Measurements from ENCODE around the gene SLC35D1.
A peak's percentile ranks its signal among the peaks of the same experiment; 100 is the strongest.
"Not testable (repeated sequence)": the region's sequence is repeated elsewhere in the genome, so short reads cannot be mapped to it uniquely, and the experiment has no call there.

The SLC35D1 gene

DNA sequence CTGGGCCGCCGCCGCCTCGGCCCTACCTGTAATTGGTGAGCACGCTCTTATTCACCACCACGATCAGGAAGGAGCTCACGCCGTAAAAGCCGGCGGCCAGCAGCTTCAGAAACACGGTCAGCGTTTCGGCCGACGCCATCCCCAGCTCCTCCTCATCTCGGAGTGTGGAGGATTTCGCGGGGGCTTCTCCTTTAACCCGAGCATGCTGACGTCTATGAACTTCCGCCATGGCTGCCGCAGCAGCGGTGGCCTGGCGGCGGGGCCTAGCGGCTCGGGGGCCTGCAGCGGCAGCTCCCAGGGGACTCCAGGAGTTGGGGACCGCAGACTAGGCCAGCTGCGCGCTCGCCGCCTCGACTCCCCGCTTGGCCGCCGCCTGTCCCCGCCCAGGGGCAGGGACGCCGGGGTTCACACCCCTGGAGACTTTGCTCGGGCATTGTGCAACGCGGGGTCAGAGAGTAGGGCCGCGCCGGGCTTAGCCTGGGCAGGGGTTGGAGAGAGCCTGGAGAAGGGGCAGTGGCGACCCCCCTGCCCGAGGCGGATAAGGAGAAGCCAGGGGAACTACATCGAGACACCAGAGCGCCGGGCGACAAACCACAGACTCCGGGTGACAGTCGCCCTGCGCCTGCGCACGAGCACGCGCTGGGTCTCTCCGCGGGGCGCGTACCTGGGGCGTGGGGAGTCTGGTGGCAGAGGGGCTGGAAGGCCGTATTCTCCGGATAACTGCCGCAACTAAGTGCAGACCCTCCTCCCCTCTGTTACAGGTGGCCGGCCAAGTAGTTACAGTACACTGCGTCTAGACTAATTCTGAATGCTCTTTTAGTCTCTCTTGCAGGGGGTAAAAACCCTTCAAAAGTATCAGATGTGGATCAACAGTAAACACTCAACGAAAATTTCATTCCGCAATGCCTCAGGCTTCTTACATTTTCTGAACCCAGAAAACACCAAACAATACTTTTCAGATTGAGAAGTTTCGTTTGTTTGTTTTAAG lies at the start of gene SLC35D1:
SLC35D1 (minus strand) TSS at position 364 of the 988 bp plus-strand sequence; CDS start at position 229, 135 bp downstream.
- peaks cover 12% of the 10 kb centered on the region for H3K36me3 Mint-ChIP-seq (ENCODE audit: insufficient read depth)
- peak within 1 kb of the TSS; percentile 96 for H3K27ac Mint-ChIP-seq (ENCODE audit: low read depth)
- H3K4me3 Mint-ChIP-seq = peak within 1 kb of the TSS; percentile 76
- H3K27me3 Mint-ChIP-seq = no peaks in the 10 kb centered on the region
- peaks cover 24% of the 10 kb centered on the region for H3K4me1 Mint-ChIP-seq
- ATAC-seq (replicated peaks; ENCODE audit: extremely low read depth, poor library complexity, severe bottlenecking) (peak; percentile 82), DNase-seq (ENCODE audit: low spot score in 2 of 2) (peak; percentile 58 to 65)
- H3K9me3 Mint-ChIP-seq = no peaks in the 10 kb centered on the region

GRCh38 chr1:67103548-67103947 lies 49.6 kb upstream of the SLC35D1 start:
- no peak overlapping the region for H3K4me3 Mint-ChIP-seq
- no peak for ATAC-seq (replicated peaks; ENCODE audit: extremely low read depth, poor library complexity, severe bottlenecking)
- H3K36me3 Mint-ChIP-seq (ENCODE audit: insufficient read depth) = no peaks in the 10 kb centered on the region
- no peaks in the 10 kb centered on the region for H3K4me1 Mint-ChIP-seq
- no peak for DNase-seq (ENCODE audit: low spot score in 2 of 2)
- peaks cover 44% of the 10 kb centered on the region for H3K27me3 Mint-ChIP-seq
- no peaks in the 10 kb centered on the region for H3K9me3 Mint-ChIP-seq
- no peak overlapping the region for H3K27ac Mint-ChIP-seq (ENCODE audit: low read depth)

- Mint-ChIP-seq H3K27ac (ENCODE audit: low read depth) (no peak overlapping the region), H3K36me3 (ENCODE audit: insufficient read depth) (no peaks in the 10 kb centered on the region), H3K4me1 (no peaks in the 10 kb centered on the region), H3K27me3 (peaks cover 40% of the 10 kb centered on the region), H3K9me3 (no peaks in the 10 kb centered on the region), H3K4me3 (no peak overlapping the region)
- no peak for DNase-seq (ENCODE audit: low spot score in 2 of 2)
- ATAC-seq (replicated peaks; ENCODE audit: extremely low read depth, poor library complexity, severe bottlenecking) = no peak
These were observed 46.9 kb upstream of the SLC35D1 start for GRCh38 chr1:67100833-67101232.

- Mint-ChIP-seq H3K4me1 (no peaks in the 10 kb centered on the region), H3K4me3 (no peak overlapping the region), H3K36me3 (ENCODE audit: insufficient read depth) (no peaks in the 10 kb centered on the region), H3K27ac (ENCODE audit: low read depth) (no peak overlapping the region), H3K9me3 (no peaks in the 10 kb centered on the region), H3K27me3 (peaks cover 42% of the 10 kb centered on the region)
- DNase-seq (ENCODE audit: low spot score in 2 of 2) = no peak
- no peak for ATAC-seq (replicated peaks; ENCODE audit: extremely low read depth, poor library complexity, severe bottlenecking)
These were observed 43.4 kb upstream of the SLC35D1 start for GRCh38 chr1:67097305-67097704.

GRCh38 chr1:67094191-67094590 lies 40.2 kb upstream of the SLC35D1 start:
- H3K27ac Mint-ChIP-seq (ENCODE audit: low read depth) = no peak overlapping the region
- no peak overlapping the region for H3K4me3 Mint-ChIP-seq
- no peaks in the 10 kb centered on the region for H3K36me3 Mint-ChIP-seq (ENCODE audit: insufficient read depth)
- H3K27me3 Mint-ChIP-seq = peaks cover 46% of the 10 kb centered on the region
- H3K4me1 Mint-ChIP-seq = no peaks in the 10 kb centered on the region
- no peaks in the 10 kb centered on the region for H3K9me3 Mint-ChIP-seq
- no peak for ATAC-seq (replicated peaks; ENCODE audit: extremely low read depth, poor library complexity, severe bottlenecking)
- no peak for DNase-seq (ENCODE audit: low spot score in 2 of 2)

- Mint-ChIP-seq H3K9me3 (no peaks in the 10 kb centered on the region), H3K4me3 (no peak overlapping the region), H3K36me3 (ENCODE audit: insufficient read depth) (peaks cover 1% of the 10 kb centered on the region), H3K27me3 (peaks cover 45% of the 10 kb centered on the region), H3K4me1 (no peaks in the 10 kb centered on the region), H3K27ac (ENCODE audit: low read depth) (no peak overlapping the region)
- DNase-seq (ENCODE audit: low spot score in 2 of 2) (no peak), ATAC-seq (replicated peaks; ENCODE audit: extremely low read depth, poor library complexity, severe bottlenecking) (no peak)
These were observed 35.8 kb upstream of the SLC35D1 start for GRCh38 chr1:67089685-67090208.

- Mint-ChIP-seq H3K27me3 (peaks cover 43% of the 10 kb centered on the region), H3K9me3 (no peaks in the 10 kb centered on the region), H3K27ac (ENCODE audit: low read depth) (no peak overlapping the region), H3K36me3 (ENCODE audit: insufficient read depth) (peaks cover 2% of the 10 kb centered on the region), H3K4me1 (no peaks in the 10 kb centered on the region), H3K4me3 (no peak overlapping the region)
- DNase-seq (ENCODE audit: low spot score in 2 of 2) (no peak), ATAC-seq (replicated peaks; ENCODE audit: extremely low read depth, poor library complexity, severe bottlenecking) (no peak)
These were observed 34.5 kb upstream of the SLC35D1 start for GRCh38 chr1:67088440-67088839.

GRCh38 chr1:67085326-67085725 lies 31.4 kb upstream of the SLC35D1 start:
- no peak overlapping the region for H3K4me3 Mint-ChIP-seq
- ATAC-seq (replicated peaks; ENCODE audit: extremely low read depth, poor library complexity, severe bottlenecking) (no peak), DNase-seq (ENCODE audit: low spot score in 2 of 2) (no peak)
- peaks cover 2% of the 10 kb centered on the region for H3K36me3 Mint-ChIP-seq (ENCODE audit: insufficient read depth)
- H3K27ac Mint-ChIP-seq (ENCODE audit: low read depth) = no peak overlapping the region
- no peaks in the 10 kb centered on the region for H3K9me3 Mint-ChIP-seq
- peaks cover 20% of the 10 kb centered on the region for H3K27me3 Mint-ChIP-seq
- H3K4me1 Mint-ChIP-seq = no peaks in the 10 kb centered on the region

- DNase-seq (ENCODE audit: low spot score in 2 of 2) (no peak), ATAC-seq (replicated peaks; ENCODE audit: extremely low read depth, poor library complexity, severe bottlenecking) (no peak)
- Mint-ChIP-seq H3K27me3 (peaks cover 20% of the 10 kb centered on the region), H3K4me3 (no peak overlapping the region), H3K9me3 (no peaks in the 10 kb centered on the region), H3K36me3 (ENCODE audit: insufficient read depth) (peaks cover 2% of the 10 kb centered on the region), H3K27ac (ENCODE audit: low read depth) (no peak overlapping the region), H3K4me1 (no peaks in the 10 kb centered on the region)
These were observed 30.9 kb upstream of the SLC35D1 start for GRCh38 chr1:67084765-67085318.

DNA sequence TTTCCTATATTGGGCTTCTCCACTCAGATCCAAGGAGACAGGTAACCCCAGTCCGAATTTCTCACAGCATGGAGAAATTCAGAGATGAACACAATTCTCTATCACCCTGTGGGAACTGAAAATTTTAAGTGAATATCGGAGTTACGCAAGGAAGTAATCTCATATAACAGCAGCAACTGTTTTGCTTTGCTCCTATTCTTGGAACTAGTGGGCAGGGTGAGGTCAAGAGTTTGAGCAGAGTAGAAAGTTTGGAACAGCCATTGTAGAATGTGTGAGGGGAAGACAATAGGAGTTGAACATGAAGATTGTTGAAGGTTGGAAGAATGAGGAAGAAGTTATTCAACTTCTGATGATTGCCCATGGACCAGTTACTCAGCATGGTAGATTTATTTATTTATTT lies 24.3 kb upstream of the SLC35D1 start:
- H3K36me3 Mint-ChIP-seq (ENCODE audit: insufficient read depth) = no peaks in the 10 kb centered on the region
- no peaks in the 10 kb centered on the region for H3K9me3 Mint-ChIP-seq
- DNase-seq (ENCODE audit: low spot score in 2 of 2) (no peak), ATAC-seq (replicated peaks; ENCODE audit: extremely low read depth, poor library complexity, severe bottlenecking) (no peak)
- no peaks in the 10 kb centered on the region for H3K4me1 Mint-ChIP-seq
- no peak overlapping the region for H3K27ac Mint-ChIP-seq (ENCODE audit: low read depth)
- H3K4me3 Mint-ChIP-seq = no peak overlapping the region
- H3K27me3 Mint-ChIP-seq = peaks cover under 1% of the 10 kb centered on the region

GRCh38 chr1:67077593-67077992 lies 23.6 kb upstream of the SLC35D1 start:
- ATAC-seq (replicated peaks; ENCODE audit: extremely low read depth, poor library complexity, severe bottlenecking) (no peak), DNase-seq (ENCODE audit: low spot score in 2 of 2) (no peak)
- H3K4me1 Mint-ChIP-seq = no peaks in the 10 kb centered on the region
- peaks cover 8% of the 10 kb centered on the region for H3K27me3 Mint-ChIP-seq
- H3K9me3 Mint-ChIP-seq = peaks cover 3% of the 10 kb centered on the region
- no peak overlapping the region for H3K4me3 Mint-ChIP-seq
- no peaks in the 10 kb centered on the region for H3K36me3 Mint-ChIP-seq (ENCODE audit: insufficient read depth)
- no peak overlapping the region for H3K27ac Mint-ChIP-seq (ENCODE audit: low read depth)

DNA sequence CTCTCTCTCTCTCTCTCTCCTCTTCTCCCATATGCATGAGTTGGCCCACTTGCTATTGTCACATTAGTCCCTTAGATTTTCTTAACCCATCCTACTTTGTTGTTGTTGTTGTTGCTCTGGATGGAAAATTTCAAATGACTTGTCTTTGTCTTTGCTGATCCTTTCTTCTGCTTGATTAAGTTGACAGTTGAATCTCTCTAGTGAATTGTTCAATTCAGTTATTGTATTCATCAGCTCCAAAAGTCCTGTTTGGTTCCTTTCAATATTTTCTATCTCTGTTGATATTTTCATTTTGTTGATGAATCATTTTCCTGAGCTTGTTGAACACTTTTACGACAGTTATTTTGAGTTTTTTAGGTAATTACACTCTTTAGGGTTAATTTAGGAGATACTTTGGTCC lies 18.8 kb upstream of the SLC35D1 start:
- Mint-ChIP-seq H3K27ac (ENCODE audit: low read depth) (no peak overlapping the region), H3K4me3 (no peak overlapping the region), H3K27me3 (peaks cover 46% of the 10 kb centered on the region), H3K9me3 (peaks cover 11% of the 10 kb centered on the region), H3K4me1 (no peaks in the 10 kb centered on the region), H3K36me3 (ENCODE audit: insufficient read depth) (no peaks in the 10 kb centered on the region)
- DNase-seq (ENCODE audit: low spot score in 2 of 2) (no peak), ATAC-seq (replicated peaks; ENCODE audit: extremely low read depth, poor library complexity, severe bottlenecking) (no peak)

GRCh38 chr1:67067655-67068054 lies 13.7 kb upstream of the SLC35D1 start:
- not testable (repeated sequence) for DNase-seq (ENCODE audit: low spot score in 2 of 2); H3K9me3 Mint-ChIP-seq; H3K4me1 Mint-ChIP-seq; H3K36me3 Mint-ChIP-seq (ENCODE audit: insufficient read depth); H3K4me3 Mint-ChIP-seq; H3K27ac Mint-ChIP-seq (ENCODE audit: low read depth); ATAC-seq (replicated peaks; ENCODE audit: extremely low read depth, poor library complexity, severe bottlenecking)
- H3K27me3 Mint-ChIP-seq = peaks cover 60% of the 10 kb centered on the region
